GM08714 (cell line): ENCODE results near the gene GSN.

Experiments
- H3K4me3 ChIP-seq: fragments of 200-500 bp; sonication (Bioruptor generic); 2 replicates; pipeline ENCODE4 v1.5.1; 2014; ENCODE audit warnings: mild to moderate bottlenecking, low read length, inconsistent platforms
- ZNF274 ChIP-seq: IDR thresholded peaks from 2 replicates; pipeline ENCODE4 v1.6.1; 2012; ENCODE audit warnings: mild to moderate bottlenecking, low read depth, low read length

Gene GSN

GRCh38 chr9:121296213-121297127 lies 28.5 kb downstream of the GSN start:
- H3K4me3 ChIP-seq: no peak overlapping the region
- TF ChIP-seq ZNF274: no peak

DNA sequence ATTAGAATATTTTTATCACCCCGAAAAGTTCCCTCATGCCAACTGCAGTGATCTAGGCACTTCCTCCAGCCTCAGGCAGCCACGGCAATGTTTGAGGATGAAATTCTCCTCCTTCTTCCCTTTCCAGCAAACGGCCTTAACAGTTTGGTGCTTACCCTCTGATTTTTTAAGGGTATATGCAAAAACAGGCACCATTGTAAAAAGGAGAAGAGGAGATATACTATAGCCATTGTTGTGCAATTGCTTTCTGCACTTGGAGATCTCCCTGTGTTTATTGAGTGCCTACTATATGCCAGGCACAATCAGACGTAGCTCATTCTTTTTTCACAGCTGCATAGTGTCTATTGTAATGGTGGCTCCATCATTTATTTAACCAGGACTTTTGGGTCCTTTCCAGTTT lies 29.4 kb downstream of the GSN start:
- H3K4me3 ChIP-seq: no peak overlapping the region
- TF ChIP-seq ZNF274: no peak

GRCh38 chr9:121298016-121298538 lies 30.1 kb downstream of the GSN start:
- TF ChIP-seq ZNF274: no peak
- no peak overlapping the region for H3K4me3 ChIP-seq

- H3K4me3 ChIP-seq: peak overlapping the region; percentile 49; the same call in 1 of the 2 replicates
- TF ChIP-seq ZNF274: no peak
Observed at GRCh38 chr9:121298689-121299466, 30.9 kb downstream of the GSN start.

DNA sequence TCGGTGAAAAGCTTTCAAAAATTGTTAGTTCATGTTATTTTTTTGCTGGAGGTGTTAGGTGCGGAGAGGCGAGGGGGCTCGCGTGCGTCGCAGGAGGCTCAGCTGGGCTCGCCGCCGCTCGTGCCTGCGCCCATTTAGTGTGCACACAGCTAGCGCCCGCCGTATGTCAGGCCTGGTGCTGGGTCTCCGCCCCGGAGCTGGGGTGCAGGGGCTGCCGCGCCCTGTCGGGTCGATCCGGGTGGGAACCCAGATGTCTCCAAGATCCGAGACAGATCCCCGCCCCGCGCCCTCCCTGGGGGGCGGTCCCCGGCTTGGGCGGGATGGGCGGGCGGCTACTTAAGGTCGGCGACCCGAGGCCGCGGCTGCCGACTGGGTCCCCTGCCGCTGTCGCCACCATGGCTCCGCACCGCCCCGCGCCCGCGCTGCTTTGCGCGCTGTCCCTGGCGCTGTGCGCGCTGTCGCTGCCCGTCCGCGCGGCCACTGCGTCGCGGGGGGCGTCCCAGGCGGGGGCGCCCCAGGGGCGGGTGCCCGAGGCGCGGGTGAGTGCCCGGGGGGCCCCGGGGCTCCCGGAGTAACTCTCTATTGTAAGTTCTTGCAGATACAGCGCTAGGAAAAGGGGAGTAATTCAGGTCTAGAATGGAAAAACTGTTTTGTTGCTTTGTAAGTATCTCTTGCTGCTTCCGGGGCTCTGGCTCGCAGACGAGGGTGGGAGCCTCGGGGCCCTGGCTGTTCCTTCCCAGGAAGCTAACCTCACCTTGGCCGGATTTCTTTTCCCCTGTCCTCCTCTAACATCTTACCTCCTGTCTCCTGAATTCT lies 31.7 kb downstream of the GSN start:
- H3K4me3 ChIP-seq: peak overlapping the region; percentile 49; the same call in 1 of the 2 replicates
- TF ChIP-seq ZNF274: no peak

- H3K4me3 ChIP-seq: peak overlapping the region; percentile 49; the same call in 1 of the 2 replicates
- no peak for TF ChIP-seq ZNF274
Observed at GRCh38 chr9:121300283-121301119, 32.5 kb downstream of the GSN start.

GRCh38 chr9:121301881-121302286 lies 33.9 kb downstream of the GSN start:
- H3K4me3 ChIP-seq: no peak overlapping the region
- no peak for TF ChIP-seq ZNF274

DNA sequence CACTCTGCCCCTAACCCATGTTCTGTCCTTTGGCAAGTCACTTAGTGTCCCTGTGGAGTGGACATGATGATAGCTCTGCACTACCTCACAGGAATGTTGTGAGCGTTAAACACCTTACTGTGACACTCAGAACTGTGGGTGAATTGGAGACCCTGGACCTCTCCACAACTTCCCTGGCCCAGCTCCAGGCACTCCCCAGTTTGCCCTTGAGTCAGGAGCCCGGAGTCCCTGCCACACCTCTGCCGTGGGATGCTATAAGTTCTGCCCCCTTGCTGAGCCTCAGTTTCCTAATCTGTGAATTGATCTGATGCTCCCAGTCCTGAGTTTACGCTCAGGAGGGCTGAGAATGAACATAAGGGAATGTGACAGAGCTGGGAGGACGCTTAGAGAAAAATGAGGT lies 34.4 kb downstream of the GSN start:
- no peak for TF ChIP-seq ZNF274
- no peak overlapping the region for H3K4me3 ChIP-seq

GRCh38 chr9:121302786-121303185 lies 34.8 kb downstream of the GSN start:
- TF ChIP-seq ZNF274: no peak
- H3K4me3 ChIP-seq: no peak overlapping the region

DNA sequence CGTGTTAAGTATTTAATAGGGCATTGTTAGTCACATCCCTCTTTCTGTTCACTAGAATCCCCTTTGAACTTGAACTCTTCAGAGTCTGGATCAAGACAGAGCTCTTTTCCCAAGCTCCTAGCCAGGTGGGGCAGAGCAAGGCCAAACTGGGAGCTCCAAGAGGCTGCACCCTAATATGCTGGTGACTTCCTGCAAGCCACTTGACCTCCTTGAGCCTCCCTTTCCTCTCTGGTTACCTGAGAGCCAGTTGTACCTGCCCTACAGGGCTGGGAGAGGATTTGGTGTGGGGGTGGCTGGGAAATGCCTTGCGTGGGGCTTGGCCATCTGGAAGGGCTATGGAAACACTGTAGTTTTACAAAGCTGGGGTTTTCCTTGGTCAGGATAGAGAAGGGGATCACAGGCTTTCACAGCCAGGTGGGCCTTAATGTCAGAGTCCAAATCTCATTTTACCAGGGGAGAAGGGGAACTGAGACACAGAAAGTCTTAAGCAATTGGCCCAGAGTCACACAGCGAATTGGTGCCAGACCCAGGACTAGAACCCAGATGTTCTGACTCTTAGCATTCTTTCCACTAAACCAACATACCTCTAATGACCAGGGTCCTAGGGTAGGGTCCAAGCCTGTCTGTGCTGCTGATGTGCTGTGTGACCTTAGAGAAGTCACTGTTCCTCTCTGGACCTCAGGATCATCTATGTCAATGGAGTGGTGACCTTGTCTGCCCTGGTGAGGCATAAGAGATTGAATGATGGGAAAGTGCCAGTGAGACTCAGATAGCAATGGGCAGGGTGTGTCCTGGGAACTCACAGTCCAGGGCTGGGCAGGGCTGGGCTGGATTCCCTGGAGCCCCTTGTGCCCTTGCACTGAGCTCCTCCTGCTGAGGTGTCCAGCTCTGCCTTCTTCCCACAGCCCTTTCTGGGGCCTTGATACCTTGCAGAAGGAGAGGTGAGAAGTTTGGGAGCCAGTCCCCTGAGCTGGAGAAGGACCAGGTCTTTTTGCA lies 35.8 kb downstream of the GSN start:
- no peak overlapping the region for H3K4me3 ChIP-seq
- no peak for TF ChIP-seq ZNF274

GRCh38 chr9:121304707-121305106 lies 36.7 kb downstream of the GSN start:
- TF ChIP-seq ZNF274: no peak
- no peak overlapping the region for H3K4me3 ChIP-seq
